Measurements from ENCODE around the gene ODF4. TPM values are rescaled to one million over a fixed set of nuclear protein-coding genes. Genes with fewer than 3 reads are reported as not detected.
A peak's percentile ranks its signal among the peaks of the same experiment; 100 is the strongest.

ODF4 gene
- total and polyA plus RNA-seq, 2 of the 13 experiments (the other 11 are each of a cell fraction or from before 2014, with no cell fraction given) = not detected

DNA sequence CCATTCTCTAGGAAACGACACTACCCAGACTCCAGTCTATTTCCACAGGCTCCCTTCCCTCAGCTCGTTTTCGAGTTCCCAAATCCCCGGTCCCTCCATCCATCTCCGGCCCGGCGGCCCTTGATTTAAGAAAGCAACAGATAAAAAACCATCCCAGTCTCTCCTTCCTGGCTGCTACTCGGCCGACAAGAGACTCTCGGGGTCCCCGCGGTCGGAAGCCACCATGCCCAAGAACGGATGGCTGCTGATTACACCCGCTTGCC lies 43.2 kb downstream of the ODF4 start (continued):
- TF ChIP-seq CSRNP2 (CRISPR knock-in tag; conservative IDR thresholded peaks at IDR 0.05; ENCODE audit: low read depth) (no peak), YEATS4 (CRISPR knock-in tag; IDR thresholded peaks at IDR 0.05; ENCODE audit: borderline replicate concordance) (0 out of 2 replicates have a peak, but pooled peaks have one; percentile 96), BORCS8-MEF2B (CRISPR knock-in tag; IDR thresholded peaks at IDR 0.05) (no peak; the same call in 1 of the 2 replicates), KDM5A (IDR thresholded peaks at IDR 0.05; ENCODE audit: borderline replicate concordance, low read length) (peak; percentile 88; the same call in 1 of the 2 replicates), ZNF503 (CRISPR knock-in tag; IDR thresholded peaks at IDR 0.05) (no peak), HDAC6 (IDR thresholded peaks at IDR 0.05; ENCODE audit: low read depth, low read length) (no peak), HDAC1 (CRISPR knock-in tag; IDR thresholded peaks at IDR 0.05) (no peak), ELK4 (CRISPR knock-in tag; IDR thresholded peaks at IDR 0.05; ENCODE audit: borderline replicate concordance) (peak; percentile 81; the same call in 1 of the 2 replicates), CHCHD3 (CRISPR knock-in tag; IDR thresholded peaks at IDR 0.05) (no peak), ARHGAP35 (CRISPR knock-in tag; IDR thresholded peaks at IDR 0.05; ENCODE audit: borderline replicate concordance) (no peak; the same call in 1 of the 2 replicates)
- TF ChIP-seq, protein P1, sequence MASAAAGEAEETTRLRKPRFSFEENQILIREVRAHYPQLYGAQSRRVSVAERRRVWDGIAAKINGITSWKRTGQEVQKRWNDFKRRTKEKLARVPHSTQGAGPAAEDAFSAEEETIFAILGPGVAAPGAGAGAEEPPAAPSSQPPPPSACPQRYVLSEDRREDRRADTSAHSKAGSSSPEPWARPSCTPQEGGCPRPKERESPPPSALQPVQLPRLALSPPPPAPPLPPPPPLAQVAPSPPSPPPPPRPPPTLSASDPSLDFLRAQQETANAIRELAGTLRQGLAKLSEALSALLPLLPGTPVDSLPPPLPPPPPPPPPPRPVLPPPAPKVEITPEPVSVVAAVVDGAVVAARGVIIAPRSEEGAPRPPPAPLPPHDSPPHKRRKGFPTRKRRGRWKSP (CRISPR knock-in tag; IDR thresholded peaks at IDR 0.05) = no peak
- TF ChIP-seq, protein P2, sequence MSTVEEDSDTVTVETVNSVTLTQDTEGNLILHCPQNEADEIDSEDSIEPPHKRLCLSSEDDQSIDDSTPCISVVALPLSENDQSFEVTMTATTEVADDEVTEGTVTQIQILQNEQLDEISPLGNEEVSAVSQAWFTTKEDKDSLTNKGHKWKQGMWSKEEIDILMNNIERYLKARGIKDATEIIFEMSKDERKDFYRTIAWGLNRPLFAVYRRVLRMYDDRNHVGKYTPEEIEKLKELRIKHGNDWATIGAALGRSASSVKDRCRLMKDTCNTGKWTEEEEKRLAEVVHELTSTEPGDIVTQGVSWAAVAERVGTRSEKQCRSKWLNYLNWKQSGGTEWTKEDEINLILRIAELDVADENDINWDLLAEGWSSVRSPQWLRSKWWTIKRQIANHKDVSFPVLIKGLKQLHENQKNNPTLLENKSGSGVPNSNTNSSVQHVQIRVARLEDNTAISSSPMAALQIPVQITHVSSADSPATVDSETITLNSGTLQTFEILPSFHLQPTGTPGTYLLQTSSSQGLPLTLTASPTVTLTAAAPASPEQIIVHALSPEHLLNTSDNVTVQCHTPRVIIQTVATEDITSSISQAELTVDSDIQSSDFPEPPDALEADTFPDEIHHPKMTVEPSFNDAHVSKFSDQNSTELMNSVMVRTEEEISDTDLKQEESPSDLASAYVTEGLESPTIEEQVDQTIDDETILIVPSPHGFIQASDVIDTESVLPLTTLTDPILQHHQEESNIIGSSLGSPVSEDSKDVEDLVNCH (CRISPR knock-in tag; IDR thresholded peaks at IDR 0.05) = no peak
- TF ChIP-seq, protein P3, sequence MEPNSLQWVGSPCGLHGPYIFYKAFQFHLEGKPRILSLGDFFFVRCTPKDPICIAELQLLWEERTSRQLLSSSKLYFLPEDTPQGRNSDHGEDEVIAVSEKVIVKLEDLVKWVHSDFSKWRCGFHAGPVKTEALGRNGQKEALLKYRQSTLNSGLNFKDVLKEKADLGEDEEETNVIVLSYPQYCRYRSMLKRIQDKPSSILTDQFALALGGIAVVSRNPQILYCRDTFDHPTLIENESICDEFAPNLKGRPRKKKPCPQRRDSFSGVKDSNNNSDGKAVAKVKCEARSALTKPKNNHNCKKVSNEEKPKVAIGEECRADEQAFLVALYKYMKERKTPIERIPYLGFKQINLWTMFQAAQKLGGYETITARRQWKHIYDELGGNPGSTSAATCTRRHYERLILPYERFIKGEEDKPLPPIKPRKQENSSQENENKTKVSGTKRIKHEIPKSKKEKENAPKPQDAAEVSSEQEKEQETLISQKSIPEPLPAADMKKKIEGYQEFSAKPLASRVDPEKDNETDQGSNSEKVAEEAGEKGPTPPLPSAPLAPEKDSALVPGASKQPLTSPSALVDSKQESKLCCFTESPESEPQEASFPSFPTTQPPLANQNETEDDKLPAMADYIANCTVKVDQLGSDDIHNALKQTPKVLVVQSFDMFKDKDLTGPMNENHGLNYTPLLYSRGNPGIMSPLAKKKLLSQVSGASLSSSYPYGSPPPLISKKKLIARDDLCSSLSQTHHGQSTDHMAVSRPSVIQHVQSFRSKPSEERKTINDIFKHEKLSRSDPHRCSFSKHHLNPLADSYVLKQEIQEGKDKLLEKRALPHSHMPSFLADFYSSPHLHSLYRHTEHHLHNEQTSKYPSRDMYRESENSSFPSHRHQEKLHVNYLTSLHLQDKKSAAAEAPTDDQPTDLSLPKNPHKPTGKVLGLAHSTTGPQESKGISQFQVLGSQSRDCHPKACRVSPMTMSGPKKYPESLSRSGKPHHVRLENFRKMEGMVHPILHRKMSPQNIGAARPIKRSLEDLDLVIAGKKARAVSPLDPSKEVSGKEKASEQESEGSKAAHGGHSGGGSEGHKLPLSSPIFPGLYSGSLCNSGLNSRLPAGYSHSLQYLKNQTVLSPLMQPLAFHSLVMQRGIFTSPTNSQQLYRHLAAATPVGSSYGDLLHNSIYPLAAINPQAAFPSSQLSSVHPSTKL (CRISPR knock-in tag; IDR thresholded peaks at IDR 0.05) = peak; percentile 4; the same call in 1 of the 2 replicates
